ENCODE measurements around the gene SLC35D1. TPM values are rescaled to one million over a fixed set of nuclear protein-coding genes. Genes with fewer than 3 reads are reported as not detected.

The SLC35D1 gene
- total and polyA plus RNA-seq, 2 of the 13 experiments (the other 11 are each of a cell fraction or from before 2014, with no cell fraction given) = 12.4 to 41.5 TPM

GRCh38 chr1:67053785-67054772, at the start of gene SLC35D1 (continued):
- TF ChIP-seq HIC2 (CRISPR knock-in tag; IDR thresholded peaks at IDR 0.05; ENCODE audit: low read depth) = no peak
- TF ChIP-seq ZNF256 (CRISPR knock-in tag; conservative IDR thresholded peaks at IDR 0.05) = no peak
- TF ChIP-seq ISL2 (CRISPR knock-in tag; IDR thresholded peaks at IDR 0.05) = peak; percentile 69; the same call in 1 of the 2 replicates
- TF ChIP-seq ZNF207 (IDR thresholded peaks at IDR 0.05; ENCODE audit: borderline replicate concordance) = no peak
- TF ChIP-seq ZMAT3 (CRISPR knock-in tag; conservative IDR thresholded peaks at IDR 0.05) = peak; percentile 90
- no peak for TF ChIP-seq SALL2 (CRISPR knock-in tag; IDR thresholded peaks at IDR 0.05)
- peak; percentile 72; the same call in 1 of the 2 replicates for TF ChIP-seq ZNF20 (CRISPR knock-in tag; IDR thresholded peaks at IDR 0.05)
- TF ChIP-seq, protein P1, sequence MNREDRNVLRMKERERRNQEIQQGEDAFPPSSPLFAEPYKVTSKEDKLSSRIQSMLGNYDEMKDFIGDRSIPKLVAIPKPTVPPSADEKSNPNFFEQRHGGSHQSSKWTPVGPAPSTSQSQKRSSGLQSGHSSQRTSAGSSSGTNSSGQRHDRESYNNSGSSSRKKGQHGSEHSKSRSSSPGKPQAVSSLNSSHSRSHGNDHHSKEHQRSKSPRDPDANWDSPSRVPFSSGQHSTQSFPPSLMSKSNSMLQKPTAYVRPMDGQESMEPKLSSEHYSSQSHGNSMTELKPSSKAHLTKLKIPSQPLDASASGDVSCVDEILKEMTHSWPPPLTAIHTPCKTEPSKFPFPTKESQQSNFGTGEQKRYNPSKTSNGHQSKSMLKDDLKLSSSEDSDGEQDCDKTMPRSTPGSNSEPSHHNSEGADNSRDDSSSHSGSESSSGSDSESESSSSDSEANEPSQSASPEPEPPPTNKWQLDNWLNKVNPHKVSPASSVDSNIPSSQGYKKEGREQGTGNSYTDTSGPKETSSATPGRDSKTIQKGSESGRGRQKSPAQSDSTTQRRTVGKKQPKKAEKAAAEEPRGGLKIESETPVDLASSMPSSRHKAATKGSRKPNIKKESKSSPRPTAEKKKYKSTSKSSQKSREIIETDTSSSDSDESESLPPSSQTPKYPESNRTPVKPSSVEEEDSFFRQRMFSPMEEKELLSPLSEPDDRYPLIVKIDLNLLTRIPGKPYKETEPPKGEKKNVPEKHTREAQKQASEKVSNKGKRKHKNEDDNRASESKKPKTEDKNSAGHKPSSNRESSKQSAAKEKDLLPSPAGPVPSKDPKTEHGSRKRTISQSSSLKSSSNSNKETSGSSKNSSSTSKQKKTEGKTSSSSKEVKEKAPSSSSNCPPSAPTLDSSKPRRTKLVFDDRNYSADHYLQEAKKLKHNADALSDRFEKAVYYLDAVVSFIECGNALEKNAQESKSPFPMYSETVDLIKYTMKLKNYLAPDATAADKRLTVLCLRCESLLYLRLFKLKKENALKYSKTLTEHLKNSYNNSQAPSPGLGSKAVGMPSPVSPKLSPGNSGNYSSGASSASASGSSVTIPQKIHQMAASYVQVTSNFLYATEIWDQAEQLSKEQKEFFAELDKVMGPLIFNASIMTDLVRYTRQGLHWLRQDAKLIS (CRISPR knock-in tag; IDR thresholded peaks at IDR 0.05) = no peak
- no peak for TF ChIP-seq SYNCRIP (IDR thresholded peaks at IDR 0.05; ENCODE audit: insufficient read depth, low read depth, low read length)
- TF ChIP-seq ZNF782 (CRISPR knock-in tag; IDR thresholded peaks at IDR 0.05; ENCODE audit: borderline replicate concordance) = peak; percentile 53; the same call in 1 of the 2 replicates
- no peak; the same call in 1 of the 2 replicates for TF ChIP-seq ZFP36L1 (CRISPR knock-in tag; IDR thresholded peaks at IDR 0.05)
- TF ChIP-seq RFXANK (CRISPR knock-in tag; IDR thresholded peaks at IDR 0.05) = 0 out of 2 replicates have a peak, but pooled peaks have one; percentile 8
- TF ChIP-seq ZNF770 (CRISPR knock-in tag; IDR thresholded peaks at IDR 0.05) = no peak
- TF ChIP-seq ZNF577 (CRISPR knock-in tag; IDR thresholded peaks at IDR 0.05; ENCODE audit: borderline replicate concordance, low read depth) = 0 out of 2 replicates have a peak, but pooled peaks have one; percentile 45
- peak; percentile 59; the same call in 1 of the 2 replicates for TF ChIP-seq ZSCAN31 (CRISPR knock-in tag; IDR thresholded peaks at IDR 0.05; ENCODE audit: low read depth)
- peak; percentile 83 for TF ChIP-seq HDAC2 (CRISPR knock-in tag; IDR thresholded peaks at IDR 0.05)
- peak; percentile 46; the same call in 1 of the 2 replicates for TF ChIP-seq SRF (IDR thresholded peaks at IDR 0.05; ENCODE audit: low read depth, low read length)
- no peak for TF ChIP-seq ZNF432 (CRISPR knock-in tag; IDR thresholded peaks at IDR 0.05; ENCODE audit: borderline replicate concordance)
- peak; percentile 83 for TF ChIP-seq TAF1 (CRISPR knock-in tag; IDR thresholded peaks at IDR 0.05)
- no peak; the same call in 1 of the 2 replicates for TF ChIP-seq MEIS2 (CRISPR knock-in tag; IDR thresholded peaks at IDR 0.05)
- peak; percentile 70; the same call in 1 of the 2 replicates for TF ChIP-seq ZNF232 (CRISPR knock-in tag; IDR thresholded peaks at IDR 0.05; ENCODE audit: borderline replicate concordance)
